SU-DHL-6 (cell line): ENCODE data around the gene TXNDC11.

ENCODE experiments used
- H2AFZ ChIP-seq: fragments of 200-600 bp; sonication (generic); 2 replicates; pipeline ENCODE4 v1.6.1; 2014; ENCODE audit warnings: low read depth, mild to moderate bottlenecking, moderate library complexity, mixed read lengths, antibody characterized with exemption, low read length; ENCODE audit not compliant: severe bottlenecking
- H3F3A ChIP-seq: fragments of 200-600 bp; shearing (Covaris generic); 2 replicates; pipeline ENCODE4 v1.6.0; 2016; ENCODE audit warnings: antibody characterized with exemption, mild to moderate bottlenecking; ENCODE audit not compliant: insufficient read depth
- H3K27ac ChIP-seq: fragments of 200-600 bp; sonication (generic); 2 replicates; pipeline ENCODE4 v1.5.1; 2016; ENCODE audit warnings: low read depth, mild to moderate bottlenecking, low read length, moderate library complexity, mixed read lengths
- H3K27me3 ChIP-seq: fragments of 200-600 bp; sonication (generic), shearing (Covaris generic); 2 replicates; pipeline ENCODE4 v1.6.0; 2014; ENCODE audit warnings: mild to moderate bottlenecking, low read length
- H3K36me3 ChIP-seq: fragments of 200-600 bp; sonication (generic); 2 replicates; pipeline ENCODE4 v1.6.1; 2014; ENCODE audit warnings: mild to moderate bottlenecking, low read length, mixed read lengths
- H3K4me2 ChIP-seq: fragments of 300-600, 200-600 bp; shearing (Covaris generic), sonication (generic); 2 replicates; pipeline ENCODE4 v1.6.0; 2014; ENCODE audit warnings: low read length, low read depth, mild to moderate bottlenecking; ENCODE audit not compliant: poor library complexity, severe bottlenecking
- H3K4me3 ChIP-seq: fragments of 200-600 bp; sonication (generic); 2 replicates; pipeline ENCODE4 v1.5.1; 2014; ENCODE audit warnings: antibody characterized with exemption, low read length, mild to moderate bottlenecking, mixed read lengths; ENCODE audit not compliant: insufficient read depth, poor library complexity, severe bottlenecking
- H3K79me2 ChIP-seq: fragments of 200-600 bp; sonication (generic); 2 replicates; pipeline ENCODE4 v1.6.1; 2014; ENCODE audit warnings: mild to moderate bottlenecking, low read length, moderate library complexity; ENCODE audit not compliant: insufficient read depth
- H3K9ac ChIP-seq: fragments of 200-600 bp; sonication (generic); 2 replicates; pipeline ENCODE4 v1.7.0; 2014; ENCODE audit warnings: mild to moderate bottlenecking, low read length
- H3K9me2 ChIP-seq: fragments of 200-600 bp; sonication (generic); replicated peaks from 2 replicates; pipeline ENCODE4 v1.6.1; 2014; ENCODE audit warnings: low read length; ENCODE audit not compliant: insufficient read depth
- H3K9me3 ChIP-seq: fragments of 200-600 bp; sonication (generic); 2 replicates; pipeline ENCODE4 v1.6.1; 2014; ENCODE audit warnings: low read length, mixed read lengths; ENCODE audit not compliant: insufficient read depth
- H4K20me1 ChIP-seq: fragments of 200-600 bp; sonication (generic); 2 replicates; pipeline ENCODE4 v1.6.1; 2014; ENCODE audit warnings: low read depth, mild to moderate bottlenecking, antibody characterized with exemption, low read length, moderate library complexity, mixed read lengths
- CTCF ChIP-seq: fragments of 200-600 bp; sonication (generic); IDR thresholded peaks from one replicate; pipeline ENCODE4 v1.5.1; 2017; ENCODE audit warnings: antibody characterized with exemption, mild to moderate bottlenecking, low read length, moderate library complexity; ENCODE audit not compliant: insufficient read depth, poor library complexity, severe bottlenecking
- EZH2phosphoT487 ChIP-seq: fragments of 200-600 bp; sonication (generic), shearing (Covaris generic); conservative IDR thresholded peaks from 2 replicates; pipeline ENCODE4 v1.6.1; 2018; ENCODE audit warnings: mild to moderate bottlenecking, antibody characterized with exemption, low read length, moderate library complexity, mixed read lengths

Gene TXNDC11

GRCh38 chr16:11743308-11744074, 834 bp upstream of the TXNDC11 start:
- Histone ChIP-seq H4K20me1 (no peaks in the 10 kb centered on the region; the same call in 1 of the 2 replicates), H3K9me2 (no peaks in the 10 kb centered on the region), H3K9ac (peak overlapping the region; percentile 91), H3K4me3 (peak overlapping the region; percentile 87), H3K4me2 (peak overlapping the region; percentile 76), H3F3A (peaks cover 25% of the 10 kb centered on the region), H3K9me3 (no peaks in the 10 kb centered on the region), H2AFZ (peak overlapping the region; percentile 78), H3K27me3 (no peaks in the 10 kb centered on the region), H3K36me3 (no peaks in the 10 kb centered on the region), H3K27ac (peak overlapping the region; percentile 79), H3K79me2 (peaks cover 39% of the 10 kb centered on the region)
- TF ChIP-seq EZH2phosphoT487 = no peak
- no peak for TF ChIP-seq CTCF

GRCh38 chr16:11742093-11742535, 543 bp downstream of the TXNDC11 start:
- no peak for TF ChIP-seq EZH2phosphoT487
- no peak for TF ChIP-seq CTCF
- H3K79me2 ChIP-seq = peaks cover 52% of the 10 kb centered on the region
- peaks cover 2% of the 10 kb centered on the region; the same call in 1 of the 2 replicates for H3K36me3 ChIP-seq
- peak overlapping the region; percentile 87 for H3K4me3 ChIP-seq
- H3K27ac ChIP-seq = peak overlapping the region; percentile 79
- H3K9me2 ChIP-seq = no peaks in the 10 kb centered on the region
- H3K9me3 ChIP-seq = no peaks in the 10 kb centered on the region
- peak overlapping the region; percentile 23 for H2AFZ ChIP-seq
- peaks cover 23% of the 10 kb centered on the region for H3F3A ChIP-seq
- H3K9ac ChIP-seq = peak overlapping the region; percentile 91
- H3K27me3 ChIP-seq = no peaks in the 10 kb centered on the region
- H4K20me1 ChIP-seq = no peaks in the 10 kb centered on the region; the same call in 1 of the 2 replicates
- H3K4me2 ChIP-seq = peak overlapping the region; percentile 76

DNA sequence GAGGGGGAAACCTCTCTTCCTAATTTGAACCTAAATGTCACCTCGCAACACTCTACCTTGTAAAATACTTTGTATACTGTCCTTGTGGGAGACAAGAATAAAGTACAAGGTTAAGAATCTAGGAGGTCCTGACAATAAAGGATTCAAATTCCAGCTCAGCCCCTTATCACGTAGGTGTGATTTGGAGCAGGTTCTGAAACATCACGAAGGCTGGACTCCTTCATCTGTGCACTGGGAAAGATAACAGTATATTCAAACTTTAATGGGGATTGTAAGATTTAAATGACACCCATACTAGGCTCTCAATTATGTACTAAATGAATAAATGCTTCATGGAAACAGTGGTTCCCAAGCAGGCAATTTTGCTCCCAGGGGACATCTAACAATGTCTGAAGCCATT, 2.1 kb downstream of the TXNDC11 start:
- H3K4me3 ChIP-seq = peak overlapping the region; percentile 87
- peak overlapping the region; percentile 91 for H3K9ac ChIP-seq
- H3K4me2 ChIP-seq = peak overlapping the region; percentile 76
- H4K20me1 ChIP-seq = no peaks in the 10 kb centered on the region; the same call in 1 of the 2 replicates
- peaks cover 67% of the 10 kb centered on the region for H3K79me2 ChIP-seq
- H3K9me2 ChIP-seq = no peaks in the 10 kb centered on the region
- no peaks in the 10 kb centered on the region for H3K9me3 ChIP-seq
- peak overlapping the region; percentile 79 for H3K27ac ChIP-seq
- H3K36me3 ChIP-seq = peaks cover 6% of the 10 kb centered on the region; the same call in 1 of the 2 replicates
- no peak for TF ChIP-seq EZH2phosphoT487
- no peak for TF ChIP-seq CTCF
- H3F3A ChIP-seq = peaks cover 23% of the 10 kb centered on the region
- H2AFZ ChIP-seq = no peak overlapping the region
- no peaks in the 10 kb centered on the region for H3K27me3 ChIP-seq
